Mucosa of stomach (tissue), 1 donor: ENCODE measurements around the gene AGK.
"Not testable (repeated sequence)": the region's sequence is repeated elsewhere in the genome, so short reads cannot be mapped to it uniquely, and the experiment has no call there.

Experiments
- H3K27me3 ChIP-seq: one replicate; pipeline ENCODE4 v1.7.0; 2013; ENCODE audit warnings: mild to moderate bottlenecking, low read length; ENCODE audit not compliant: control insufficient read depth, insufficient read depth
- H3K36me3 ChIP-seq: one replicate; pipeline ENCODE4 v1.7.0; 2013; ENCODE audit warnings: low read length; ENCODE audit not compliant: control insufficient read depth, insufficient read depth
- H3K4me1 ChIP-seq: one replicate; pipeline ENCODE4 v1.7.0; 2013; ENCODE audit warnings: mild to moderate bottlenecking, low read length; ENCODE audit not compliant: control insufficient read depth, insufficient read depth
- H3K4me3 ChIP-seq: one replicate; pipeline ENCODE4 v1.7.0; 2013; ENCODE audit warnings: low read length
- H3K9ac ChIP-seq: one replicate; pipeline ENCODE4 v1.7.0; 2013; ENCODE audit warnings: mild to moderate bottlenecking, low read length, moderate library complexity
- H3K9me3 ChIP-seq: one replicate; pipeline ENCODE4 v1.7.0; 2013; ENCODE audit warnings: mild to moderate bottlenecking, low read length, moderate library complexity; ENCODE audit not compliant: control insufficient read depth
- donor health status: Pancreatic carcinoma.

Gene AGK

DNA sequence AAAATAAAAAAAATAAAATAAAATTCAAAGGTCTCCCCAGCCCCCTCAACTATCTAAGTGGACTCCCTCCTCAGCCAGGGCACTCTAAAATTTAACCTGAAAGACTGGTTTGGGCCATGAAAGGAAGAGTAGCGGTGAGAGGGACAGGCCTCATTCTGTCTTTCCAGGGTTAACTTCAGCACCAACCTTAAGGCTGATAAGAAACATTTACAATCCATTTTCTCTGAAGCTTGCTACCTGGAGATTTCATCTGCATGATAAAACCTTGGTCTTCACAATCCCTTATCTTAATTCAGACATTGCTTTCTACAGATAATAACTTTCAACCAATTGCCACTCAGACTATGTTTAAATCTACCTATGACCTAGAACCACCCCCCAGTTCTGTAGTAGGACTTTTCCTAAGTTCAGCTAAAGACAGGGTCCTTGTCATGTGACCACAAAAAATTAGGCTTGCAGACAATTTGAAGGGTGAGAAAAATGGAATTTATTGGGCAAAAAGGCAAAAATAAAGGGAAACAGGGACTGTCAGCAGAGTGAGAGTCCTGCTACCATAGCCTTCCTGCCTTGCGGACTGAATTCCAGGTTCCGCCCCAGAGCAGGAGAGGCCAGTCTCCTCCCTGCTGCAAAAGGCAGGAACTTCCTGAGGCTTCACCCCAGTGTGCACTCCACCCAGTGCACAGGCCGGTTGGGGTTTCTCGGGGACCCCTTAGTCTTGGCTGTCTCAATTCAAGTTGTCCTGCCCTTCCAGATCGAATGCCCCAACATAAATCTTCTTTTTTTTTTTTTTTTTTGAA is 26.0 kb downstream of the AGK start:
- Histone ChIP-seq H3K27me3 (no peaks in the 10 kb centered on the region), H3K9me3 (peaks cover 8% of the 10 kb centered on the region), H3K4me3 (no peak overlapping the region), H3K36me3 (no peaks in the 10 kb centered on the region), H3K4me1 (no peaks in the 10 kb centered on the region), H3K9ac (no peak overlapping the region)

DNA sequence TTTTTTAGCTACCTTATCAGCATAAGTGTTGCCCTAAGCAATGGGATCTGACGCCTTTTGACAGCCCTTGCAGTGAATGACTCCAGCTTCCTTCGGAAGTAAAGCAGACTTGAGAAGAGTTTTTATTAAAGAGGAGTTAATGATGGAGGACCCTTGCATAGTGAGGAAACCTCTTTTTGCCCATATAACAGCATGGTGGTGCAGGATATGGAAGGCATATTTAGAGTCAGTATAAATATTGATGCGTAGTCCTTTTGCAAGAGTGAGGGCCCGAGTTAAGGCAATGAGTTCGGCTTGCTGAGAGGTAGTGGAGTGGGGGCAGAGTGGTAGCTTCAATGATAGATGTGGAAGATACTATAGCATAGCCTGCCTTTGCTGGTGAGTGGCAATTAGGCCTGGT is 28.7 kb downstream of the AGK start:
- H3K4me1 ChIP-seq, H3K9me3 ChIP-seq, H3K36me3 ChIP-seq: not testable (repeated sequence)

GRCh38 chr7:141582063-141582462 is 30.9 kb downstream of the AGK start:
- H3K36me3 ChIP-seq, H3K9ac ChIP-seq, H3K9me3 ChIP-seq, H3K4me1 ChIP-seq, H3K27me3 ChIP-seq, H3K4me3 ChIP-seq: not testable (repeated sequence)

More for the DNA sequence above, 28.7 kb downstream of the AGK start:
- not testable (repeated sequence) for H3K9ac ChIP-seq, H3K4me3 ChIP-seq, H3K27me3 ChIP-seq

DNA sequence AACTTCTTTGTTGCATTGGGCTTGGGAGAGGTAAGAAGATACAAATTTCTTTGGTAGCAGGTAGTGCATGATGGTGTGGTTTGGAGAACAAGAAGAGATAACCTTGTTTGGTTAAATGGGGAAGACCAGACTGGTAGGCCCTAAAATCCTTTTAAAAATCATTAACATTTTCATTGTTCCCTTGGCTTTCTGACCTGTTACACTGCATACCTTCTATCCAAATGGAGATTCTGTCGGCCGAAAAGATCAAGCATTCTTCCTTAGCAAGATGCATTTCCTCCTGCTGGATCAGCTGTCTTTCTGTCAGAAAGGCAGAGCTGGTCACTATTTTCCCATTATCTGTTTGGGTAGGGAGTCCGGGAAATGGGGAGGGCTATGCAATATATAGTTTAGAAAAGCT is 33.7 kb downstream of the AGK start:
- Histone ChIP-seq H3K9ac (no peak overlapping the region), H3K4me3 (no peak overlapping the region), H3K9me3 (no peaks in the 10 kb centered on the region), H3K4me1 (no peaks in the 10 kb centered on the region), H3K27me3 (no peaks in the 10 kb centered on the region), H3K36me3 (no peaks in the 10 kb centered on the region)

DNA sequence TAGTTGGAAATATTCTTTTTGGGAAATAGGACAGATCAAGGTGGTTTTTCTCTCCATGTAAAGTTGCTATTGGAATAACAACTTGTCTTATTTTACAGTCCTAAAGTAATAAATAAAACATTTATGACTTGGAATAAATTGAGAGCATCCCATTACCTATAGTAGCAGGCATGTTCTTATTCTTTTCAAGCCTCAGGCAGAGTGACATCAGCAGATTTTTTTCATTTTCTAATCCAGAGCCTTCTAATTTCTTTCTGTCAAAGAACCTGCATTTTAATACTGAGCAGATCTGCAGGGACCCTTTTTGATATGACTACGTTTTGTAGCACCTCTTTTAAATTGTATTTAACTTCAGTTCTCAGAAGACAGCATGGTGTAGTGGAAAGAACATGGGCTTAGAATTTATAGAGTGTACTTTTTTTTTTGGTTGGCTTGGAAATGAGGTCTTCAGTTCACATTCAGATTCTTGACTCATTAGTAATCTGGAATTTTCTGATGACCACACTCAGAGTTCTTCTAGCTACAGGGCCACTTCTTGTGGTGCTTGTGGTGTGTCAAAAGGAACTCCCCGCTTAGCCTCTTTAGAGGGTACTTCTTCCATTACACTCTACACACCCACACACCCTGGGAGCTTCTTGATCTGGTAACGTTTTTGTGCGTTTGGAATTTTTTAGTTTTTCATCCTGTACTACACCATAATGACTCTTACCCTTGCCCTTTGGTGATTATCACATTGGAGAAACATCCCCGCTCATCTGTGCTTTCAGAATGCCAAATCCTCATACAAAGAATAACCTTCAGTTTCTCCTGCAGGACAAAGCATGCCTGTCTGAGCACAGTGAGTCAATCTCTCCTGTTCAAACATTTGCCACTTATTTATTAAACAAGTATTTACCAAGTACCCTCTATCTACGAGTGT is 34.6 kb downstream of the AGK start:
- no peaks in the 10 kb centered on the region for H3K27me3 ChIP-seq
- no peaks in the 10 kb centered on the region for H3K36me3 ChIP-seq
- no peaks in the 10 kb centered on the region for H3K9me3 ChIP-seq

DNA sequence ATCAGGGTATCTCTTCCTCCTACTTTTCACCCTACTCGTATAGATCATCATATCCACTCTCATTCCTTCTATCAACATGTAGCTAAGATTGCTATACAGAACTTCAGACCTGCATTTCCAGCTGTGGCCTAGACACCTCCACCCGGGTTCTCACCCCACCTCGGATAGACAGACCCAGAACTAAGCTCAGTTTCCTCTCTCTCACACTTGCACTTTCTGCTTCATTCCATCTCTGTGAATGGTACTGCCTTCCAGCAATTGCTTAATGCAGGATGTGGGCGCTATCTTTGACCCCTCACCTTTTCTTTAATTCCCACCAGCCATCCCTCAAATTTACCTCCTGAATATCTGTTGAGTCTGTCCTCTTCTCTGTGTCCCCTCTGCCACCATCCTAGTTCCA is 35.7 kb downstream of the AGK start:
- H3K4me3 ChIP-seq: no peak overlapping the region
- H3K36me3 ChIP-seq: no peaks in the 10 kb centered on the region
- H3K27me3 ChIP-seq: no peaks in the 10 kb centered on the region
- no peaks in the 10 kb centered on the region for H3K4me1 ChIP-seq
- no peaks in the 10 kb centered on the region for H3K9me3 ChIP-seq
- no peak overlapping the region for H3K9ac ChIP-seq

More for the DNA sequence above, 34.6 kb downstream of the AGK start:
- Histone ChIP-seq H3K9ac (no peak overlapping the region), H3K4me3 (no peak overlapping the region), H3K4me1 (no peaks in the 10 kb centered on the region)

DNA sequence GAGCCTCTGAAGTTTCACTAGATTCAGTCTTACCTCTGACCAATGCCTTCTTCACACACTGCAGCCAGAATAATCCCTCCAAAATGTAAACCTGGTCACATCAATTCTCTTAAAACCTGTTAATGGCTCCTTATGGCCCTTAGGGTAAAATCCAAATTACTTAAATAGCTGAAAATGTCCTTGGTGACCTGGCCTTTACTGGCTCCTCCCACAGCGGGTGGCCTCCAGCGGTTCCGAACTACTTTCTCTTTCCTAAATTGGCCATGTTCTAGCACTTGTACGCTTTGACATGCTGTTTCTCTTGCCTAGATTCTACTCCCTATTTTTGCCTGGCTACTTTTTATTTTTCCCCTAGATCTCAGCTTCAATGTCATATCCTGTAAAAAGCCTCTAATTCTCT is 36.1 kb downstream of the AGK start:
- no peak overlapping the region for H3K4me3 ChIP-seq
- H3K9ac ChIP-seq: no peak overlapping the region
- no peaks in the 10 kb centered on the region for H3K4me1 ChIP-seq
- H3K27me3 ChIP-seq: no peaks in the 10 kb centered on the region
- H3K36me3 ChIP-seq: no peaks in the 10 kb centered on the region
- no peaks in the 10 kb centered on the region for H3K9me3 ChIP-seq

DNA sequence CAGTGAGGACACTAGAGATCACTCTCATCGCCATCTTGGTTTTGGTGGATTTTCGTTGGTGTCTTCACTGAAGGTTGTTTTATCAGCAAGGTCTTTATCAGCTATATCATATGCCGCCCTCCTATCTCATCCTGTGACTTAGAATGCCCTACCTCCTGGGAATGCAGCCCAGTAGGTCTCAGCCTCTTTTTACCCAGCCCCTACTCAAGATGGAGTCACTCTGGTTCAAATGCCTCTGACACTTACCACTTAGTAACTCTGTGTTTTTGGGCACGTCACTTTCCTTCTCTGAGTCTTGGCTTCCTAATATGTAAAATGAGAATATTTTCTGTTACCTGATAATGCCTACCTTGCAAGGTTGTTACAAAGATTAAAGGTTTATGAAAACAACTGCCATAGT is 37.7 kb downstream of the AGK start:
- H3K4me3 ChIP-seq: no peak overlapping the region
- H3K4me1 ChIP-seq: no peaks in the 10 kb centered on the region
- no peaks in the 10 kb centered on the region for H3K36me3 ChIP-seq
- no peaks in the 10 kb centered on the region for H3K9me3 ChIP-seq
- H3K9ac ChIP-seq: no peak overlapping the region
- no peaks in the 10 kb centered on the region for H3K27me3 ChIP-seq

DNA sequence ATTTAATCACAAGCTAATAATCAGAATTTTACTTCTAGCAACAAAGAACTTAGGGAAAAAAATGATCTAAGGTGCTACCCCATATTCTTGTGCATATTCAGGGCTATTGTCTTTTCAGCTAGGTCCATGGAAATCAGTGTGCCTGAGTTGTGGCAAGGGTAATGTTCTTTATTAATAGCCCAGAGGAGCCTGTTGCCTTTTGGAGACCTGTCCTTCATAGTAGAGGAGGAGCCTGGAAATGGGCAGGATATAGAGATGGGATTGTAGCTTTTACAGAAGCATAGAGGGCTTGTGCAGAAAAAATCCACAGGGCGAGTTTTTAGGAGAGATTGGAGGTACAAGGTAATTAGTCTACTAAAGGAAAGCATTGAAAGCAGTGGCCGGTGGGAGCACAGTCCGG is 38.9 kb downstream of the AGK start:
- H3K4me1 ChIP-seq: no peaks in the 10 kb centered on the region
- no peak overlapping the region for H3K9ac ChIP-seq
- no peaks in the 10 kb centered on the region for H3K9me3 ChIP-seq
- H3K36me3 ChIP-seq: no peaks in the 10 kb centered on the region
- no peak overlapping the region for H3K4me3 ChIP-seq
- H3K27me3 ChIP-seq: no peaks in the 10 kb centered on the region

GRCh38 chr7:141590666-141591065 is 39.5 kb downstream of the AGK start:
- Histone ChIP-seq H3K36me3 (no peaks in the 10 kb centered on the region), H3K27me3 (no peaks in the 10 kb centered on the region), H3K9me3 (no peaks in the 10 kb centered on the region), H3K4me1 (no peaks in the 10 kb centered on the region), H3K4me3 (no peak overlapping the region), H3K9ac (no peak overlapping the region)

DNA sequence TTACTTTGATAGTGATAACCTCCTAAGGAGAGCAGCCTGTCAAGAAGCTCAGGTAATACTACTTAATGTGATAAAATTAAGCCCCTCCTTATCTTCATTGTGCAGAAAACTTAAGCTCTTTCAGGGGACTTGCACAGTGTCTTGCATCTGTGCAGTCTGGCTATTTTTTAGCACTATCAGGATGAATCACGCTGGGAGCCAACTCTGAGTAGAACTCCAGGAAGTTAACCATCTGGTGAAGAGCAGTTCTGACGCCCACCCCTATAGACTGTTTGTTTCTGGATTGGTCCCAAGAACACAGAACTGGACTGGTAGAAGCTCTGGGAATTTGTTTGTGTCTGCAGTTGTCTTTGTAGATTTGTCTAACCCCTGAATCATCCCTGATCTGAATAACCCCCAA is 41.9 kb downstream of the AGK start:
- no peaks in the 10 kb centered on the region for H3K4me1 ChIP-seq
- no peak overlapping the region for H3K4me3 ChIP-seq
- no peaks in the 10 kb centered on the region for H3K9me3 ChIP-seq
- H3K36me3 ChIP-seq: no peaks in the 10 kb centered on the region
- no peak overlapping the region for H3K9ac ChIP-seq
- H3K27me3 ChIP-seq: no peaks in the 10 kb centered on the region

GRCh38 chr7:141597966-141598365 is 46.8 kb downstream of the AGK start:
- Histone ChIP-seq H3K36me3 (no peaks in the 10 kb centered on the region), H3K9ac (no peak overlapping the region), H3K4me1 (no peaks in the 10 kb centered on the region), H3K27me3 (no peaks in the 10 kb centered on the region), H3K9me3 (no peaks in the 10 kb centered on the region), H3K4me3 (no peak overlapping the region)
